ENCODE data around the gene LHFPL6.

LHFPL6 gene

GRCh38 chr13:39297023-39297422, 306.0 kb downstream of the LHFPL6 start:
- DNase-seq, result no peak

- no peak for DNase-seq
Measured at GRCh38 chr13:39296193-39296592, 306.8 kb downstream of the LHFPL6 start.

Data from stimulated activated CD4-positive, alpha-beta T cell treated with anti-CD3 and anti-CD28 coated beads, Interleukin-2, amount 100 ng/mL, for 48 hours (primary cell).